HL-60 (cell line): ENCODE measurements around the gene CTDNEP1.
A peak's percentile ranks its signal among the peaks of the same experiment; 100 is the strongest.

Source experiments
- DNase-seq, 2 experiments: peaks; one replicate each; pipeline ENCODE4 v3.0.0-alpha.2; 2010 to 2020; ENCODE audit warnings: low read depth in 1 of 2, low spot score in 1 of 2
- H3K27ac ChIP-seq: fragments of 250-450 bp; sonication (Bioruptor Pico); replicated peaks from 2 replicates; pipeline ENCODE4 v1.5.1; 2020; ENCODE audit warnings: mild to moderate bottlenecking, moderate library complexity
- H3K27me3 ChIP-seq: fragments of 250-450 bp; sonication (Bioruptor Pico); 2 replicates; pipeline ENCODE4 v1.5.1; 2021; ENCODE audit warnings: mild to moderate bottlenecking, moderate library complexity; ENCODE audit not compliant: insufficient read depth, poor library complexity, severe bottlenecking
- H3K4me3 ChIP-seq: replicated peaks from 2 replicates; pipeline ENCODE4 v1.5.1; 2011; ENCODE audit warnings: mild to moderate bottlenecking, control low read depth, low read length; ENCODE audit not compliant: insufficient read depth
- CTCF ChIP-seq: IDR thresholded peaks from one replicate; pipeline ENCODE4 v1.5.1; 2011; ENCODE audit warnings: low read length, control low read depth, inconsistent platforms; ENCODE audit not compliant: insufficient read depth
- GABPA ChIP-seq: IDR thresholded peaks from 2 replicates; pipeline ENCODE4 v1.6.1; 2012; ENCODE audit warnings: low read depth
- POLR2AphosphoS5 ChIP-seq: IDR thresholded peaks from 2 replicates; pipeline ENCODE4 v1.6.1; 2012; ENCODE audit warnings: low read depth
- SPI1 ChIP-seq: IDR thresholded peaks from 2 replicates; pipeline ENCODE4 v1.6.1; 2012; ENCODE audit warnings: low read depth, mild to moderate bottlenecking, borderline replicate concordance
- TF ChIP-seq, protein P1 (sequence below): IDR thresholded peaks from 2 replicates; pipeline ENCODE4 v1.6.1; 2012; ENCODE audit warnings: low read depth; ENCODE audit not compliant: insufficient replicate concordance

The CTDNEP1 gene

GRCh38 chr17:7218166-7218565, 33.4 kb downstream of the CTDNEP1 start:
- no peak overlapping the region; the same call in 1 of the 2 replicates for H3K27ac ChIP-seq
- no peak for TF ChIP-seq CTCF
- no peak for TF ChIP-seq SPI1
- TF ChIP-seq GABPA, result no peak
- TF ChIP-seq, protein P1, sequence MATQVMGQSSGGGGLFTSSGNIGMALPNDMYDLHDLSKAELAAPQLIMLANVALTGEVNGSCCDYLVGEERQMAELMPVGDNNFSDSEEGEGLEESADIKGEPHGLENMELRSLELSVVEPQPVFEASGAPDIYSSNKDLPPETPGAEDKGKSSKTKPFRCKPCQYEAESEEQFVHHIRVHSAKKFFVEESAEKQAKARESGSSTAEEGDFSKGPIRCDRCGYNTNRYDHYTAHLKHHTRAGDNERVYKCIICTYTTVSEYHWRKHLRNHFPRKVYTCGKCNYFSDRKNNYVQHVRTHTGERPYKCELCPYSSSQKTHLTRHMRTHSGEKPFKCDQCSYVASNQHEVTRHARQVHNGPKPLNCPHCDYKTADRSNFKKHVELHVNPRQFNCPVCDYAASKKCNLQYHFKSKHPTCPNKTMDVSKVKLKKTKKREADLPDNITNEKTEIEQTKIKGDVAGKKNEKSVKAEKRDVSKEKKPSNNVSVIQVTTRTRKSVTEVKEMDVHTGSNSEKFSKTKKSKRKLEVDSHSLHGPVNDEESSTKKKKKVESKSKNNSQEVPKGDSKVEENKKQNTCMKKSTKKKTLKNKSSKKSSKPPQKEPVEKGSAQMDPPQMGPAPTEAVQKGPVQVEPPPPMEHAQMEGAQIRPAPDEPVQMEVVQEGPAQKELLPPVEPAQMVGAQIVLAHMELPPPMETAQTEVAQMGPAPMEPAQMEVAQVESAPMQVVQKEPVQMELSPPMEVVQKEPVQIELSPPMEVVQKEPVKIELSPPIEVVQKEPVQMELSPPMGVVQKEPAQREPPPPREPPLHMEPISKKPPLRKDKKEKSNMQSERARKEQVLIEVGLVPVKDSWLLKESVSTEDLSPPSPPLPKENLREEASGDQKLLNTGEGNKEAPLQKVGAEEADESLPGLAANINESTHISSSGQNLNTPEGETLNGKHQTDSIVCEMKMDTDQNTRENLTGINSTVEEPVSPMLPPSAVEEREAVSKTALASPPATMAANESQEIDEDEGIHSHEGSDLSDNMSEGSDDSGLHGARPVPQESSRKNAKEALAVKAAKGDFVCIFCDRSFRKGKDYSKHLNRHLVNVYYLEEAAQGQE, result no peak
- TF ChIP-seq POLR2AphosphoS5, result no peak

DNA sequence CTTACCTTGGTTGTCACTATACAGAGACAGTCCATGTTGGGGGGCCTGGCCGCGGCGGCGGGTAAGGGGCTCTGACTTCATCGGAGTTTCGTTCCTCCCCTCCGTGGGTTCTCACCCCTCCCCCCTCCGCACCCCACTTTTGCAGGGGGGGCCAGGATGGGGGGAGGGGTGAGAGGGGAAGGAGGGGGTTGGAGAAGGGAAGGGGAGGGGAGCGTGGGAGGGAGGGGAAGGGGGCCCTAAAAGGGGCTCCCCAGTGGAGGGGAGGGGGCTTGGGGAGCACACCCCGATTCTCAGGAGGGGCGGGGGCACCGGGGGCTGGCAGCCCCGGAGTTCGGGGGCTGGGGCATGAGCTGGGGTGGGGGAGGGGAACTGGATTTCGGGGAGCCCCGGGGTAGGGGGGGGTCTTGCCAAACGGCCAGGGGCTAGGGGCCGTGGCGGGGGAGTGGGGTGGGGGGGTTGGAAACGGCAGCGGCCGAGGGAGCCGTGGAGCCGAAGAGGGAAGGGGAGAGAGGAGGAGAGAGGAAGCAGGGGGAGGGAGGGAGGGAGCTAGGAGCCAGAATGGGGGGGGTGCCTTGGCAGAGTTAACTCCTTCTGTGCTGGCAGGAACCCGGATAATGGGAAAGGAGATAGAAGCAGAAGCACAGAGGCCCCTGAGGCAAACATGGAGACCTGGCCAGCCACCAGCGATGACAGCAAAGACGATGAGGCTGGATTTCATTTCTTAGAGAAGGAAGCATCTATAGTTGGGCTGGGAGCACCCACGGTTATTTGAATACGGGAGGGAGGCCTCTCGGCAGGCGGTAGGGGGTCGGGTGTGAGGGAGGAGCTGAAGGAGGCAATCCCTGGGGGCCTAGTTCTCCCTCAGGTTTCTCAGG, 34.2 kb downstream of the CTDNEP1 start:
- peak in 1 of 2 experiments; percentile 15 for DNase-seq
- peak overlapping the region; percentile 25; the same call in 1 of the 2 replicates for H3K27ac ChIP-seq

More at GRCh38 chr17:7218166-7218565, 33.4 kb downstream of the CTDNEP1 start:
- H3K27me3 ChIP-seq, result no peaks in the 10 kb centered on the region
- no peak overlapping the region for H3K4me3 ChIP-seq
- no peak for DNase-seq

More for the DNA sequence above, 34.2 kb downstream of the CTDNEP1 start:
- Histone ChIP-seq H3K4me3 (peak overlapping the region; percentile 36), H3K27me3 (no peaks in the 10 kb centered on the region)
- TF ChIP-seq, protein P1, result no peak
- TF ChIP-seq CTCF (no peak), POLR2AphosphoS5 (no peak), SPI1 (no peak), GABPA (no peak)
